Right lung (tissue), 5 donors: ENCODE data around the gene CXorf58. TPM values are rescaled to one million over a fixed set of nuclear protein-coding genes. Genes with fewer than 3 reads are reported as not detected.

Experiments
- DNase-seq, 2 donors: peaks; one replicate each; pipeline ENCODE4 v3.0.0-alpha.2; 2013
- polyA plus RNA-seq, 5 donors: library from polyadenylated mRNA; unstranded; fragments of 120-200 nt; gene quantifications; one replicate each; pipeline versions ENCODE4 v1.2.1 to v1.2.3, GENCODE V29; 2013; ENCODE audit warnings: inconsistent platforms in 1 of 5, low replicate concordance in 1 of 5; ENCODE audit not compliant: insufficient read length in 5 of 5, insufficient read depth in 1 of 5

Gene CXorf58
- polyA plus RNA-seq, 5 donors: 0.10 to 0.18 TPM; not detected in 3

- no peak for DNase-seq
Measured at GRCh38 chrX:23900220-23900797, 7.5 kb upstream of the CXorf58 start.

DNA sequence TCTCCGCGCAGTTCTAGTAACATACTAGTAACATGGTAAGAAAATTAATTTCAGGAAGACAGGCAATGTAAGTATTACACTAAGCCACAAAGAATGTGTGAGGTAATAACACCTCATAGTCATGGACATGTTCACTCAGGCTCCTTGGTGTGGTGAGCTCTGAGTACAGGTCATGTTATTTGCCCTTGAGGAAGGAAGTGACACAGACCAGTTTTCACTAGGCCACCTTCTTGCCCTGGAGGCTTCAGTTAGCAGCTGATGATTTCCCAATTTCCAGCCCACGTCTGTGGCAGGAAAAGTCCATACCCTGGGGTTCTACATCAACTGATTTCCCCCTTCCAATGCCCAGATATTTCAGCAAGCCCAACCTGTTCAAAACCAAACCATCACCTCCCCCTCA, 6.7 kb upstream of the CXorf58 start:
- no peak for DNase-seq

GRCh38 chrX:23901805-23902204, 6.0 kb upstream of the CXorf58 start:
- DNase-seq: peak in 1 of 2 donors; percentile 72

DNA sequence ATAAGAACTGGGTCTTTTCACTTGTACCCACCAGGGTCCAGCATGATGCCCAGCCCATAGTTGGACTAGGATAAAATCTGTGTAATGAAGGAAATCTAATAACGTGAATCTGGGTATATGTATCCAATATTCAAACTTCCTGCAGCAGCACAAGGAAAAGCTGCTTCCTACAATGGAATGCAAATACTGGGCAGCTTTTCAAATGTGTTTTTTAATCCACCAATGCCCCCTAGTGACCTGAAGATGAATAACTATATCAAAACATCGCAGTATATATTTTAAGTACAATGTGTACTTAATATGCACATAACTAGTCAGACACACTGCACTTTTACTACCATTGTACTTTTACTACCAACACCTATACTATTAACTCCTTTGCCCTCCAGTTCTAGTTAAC, 5.4 kb upstream of the CXorf58 start:
- DNase-seq: peak; percentile 64 to 72

DNA sequence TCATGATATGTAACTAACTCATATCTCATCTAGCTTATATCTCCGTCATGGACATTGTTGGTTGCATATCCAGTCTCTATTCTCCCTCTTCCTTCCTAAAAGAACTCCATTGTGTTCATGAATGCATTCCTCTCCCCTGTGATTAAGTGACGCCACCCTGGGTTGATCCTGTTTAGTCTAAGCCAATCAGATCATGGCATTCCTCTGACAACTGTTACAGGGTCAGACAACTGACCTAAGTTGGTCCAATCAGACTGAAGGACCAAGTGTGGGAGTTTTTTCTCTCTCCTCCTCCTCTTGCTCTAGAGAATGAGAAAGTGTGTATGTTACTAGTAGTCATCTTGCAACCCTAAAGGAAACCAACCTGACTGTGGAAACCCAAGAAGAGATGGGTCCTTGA, 3.7 kb upstream of the CXorf58 start:
- no peak for DNase-seq

DNA sequence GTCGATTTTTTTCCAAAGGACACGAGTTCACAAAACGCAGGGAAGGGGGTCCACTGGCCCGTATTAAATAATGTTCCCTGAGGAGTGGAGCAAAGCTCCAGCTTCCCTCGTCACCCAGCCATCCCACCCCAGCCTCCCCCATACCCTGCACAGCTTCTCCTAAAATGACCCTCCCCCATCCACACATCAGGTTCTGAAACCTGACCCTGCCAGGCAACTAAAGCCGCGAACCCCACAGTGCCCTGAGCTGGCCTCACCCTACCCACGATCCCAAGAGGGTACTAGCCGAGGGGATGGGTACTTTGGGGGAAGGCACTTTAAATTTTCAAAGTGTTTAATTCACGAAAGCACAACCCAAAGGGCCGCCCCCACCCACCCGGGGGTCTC, 702 bp upstream of the CXorf58 start:
- DNase-seq: no peak

- no peak for DNase-seq
Measured at GRCh38 chrX:23908219-23909004, 606 bp downstream of the CXorf58 start.

GRCh38 chrX:23911126-23911835, 3.5 kb downstream of the CXorf58 start:
- no peak for DNase-seq

- no peak for DNase-seq
Measured at GRCh38 chrX:23919148-23919547, 11.3 kb downstream of the CXorf58 start.

GRCh38 chrX:23919706-23920320, 12.0 kb downstream of the CXorf58 start:
- no peak for DNase-seq

- DNase-seq: no peak
Measured at GRCh38 chrX:23926015-23926414, 18.2 kb downstream of the CXorf58 start.

DNA sequence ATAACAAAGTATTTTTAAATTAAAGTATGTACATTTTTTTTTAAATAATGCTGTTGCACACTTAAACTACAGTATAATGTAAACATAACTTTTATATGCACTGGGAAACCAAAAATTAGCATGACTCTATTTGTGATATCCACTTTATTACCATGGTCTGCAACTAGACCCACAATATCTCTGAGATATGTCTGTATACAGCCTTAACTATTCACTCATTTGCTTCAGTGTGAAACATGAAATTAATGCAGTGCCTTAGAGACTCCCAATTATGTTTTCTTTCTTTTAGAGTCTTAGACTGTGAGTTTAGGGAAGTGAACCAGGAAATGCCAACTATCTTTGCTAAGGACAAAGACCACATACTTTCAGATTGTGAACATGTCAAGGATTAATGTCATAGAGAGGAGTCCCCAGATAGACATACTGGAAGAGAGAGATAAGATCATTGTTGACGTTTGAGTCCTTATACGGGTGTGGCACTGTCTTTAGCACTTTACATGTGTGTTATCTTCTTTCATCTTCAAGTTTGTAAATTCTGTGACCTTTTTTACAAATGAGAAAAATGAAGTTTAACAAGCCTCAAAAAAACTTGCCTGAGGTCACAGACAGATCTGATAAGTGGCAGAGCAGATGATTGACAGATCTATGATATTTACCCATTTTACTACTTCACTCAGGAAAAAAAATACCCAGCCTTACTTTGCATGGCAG, 23.2 kb downstream of the CXorf58 start:
- no peak for DNase-seq

DNA sequence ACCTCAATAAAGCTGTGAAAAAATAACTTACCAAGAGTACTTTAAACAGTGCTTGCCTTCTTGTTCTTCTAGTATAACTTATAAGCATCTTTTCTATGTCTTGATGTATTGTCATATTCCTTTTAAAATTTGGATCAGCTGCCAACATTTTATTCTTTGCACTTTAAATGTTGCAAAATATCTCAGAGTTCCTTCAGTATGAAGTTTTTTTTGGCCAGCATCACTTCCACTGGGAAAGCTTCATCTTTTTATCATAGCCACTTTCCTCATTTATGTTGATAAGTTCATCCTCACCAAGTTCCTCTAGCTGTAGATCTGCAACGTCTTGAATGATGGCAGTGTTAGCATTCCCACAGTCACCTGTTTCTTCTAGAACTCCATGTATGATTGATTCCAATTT, 24.2 kb downstream of the CXorf58 start:
- DNase-seq: no peak

GRCh38 chrX:23935106-23935505, 27.3 kb downstream of the CXorf58 start:
- DNase-seq: no peak

- DNase-seq: no peak
Measured at GRCh38 chrX:23936180-23936579, 28.4 kb downstream of the CXorf58 start.

- DNase-seq: no peak
Measured at GRCh38 chrX:23937100-23937499, 29.3 kb downstream of the CXorf58 start.

DNA sequence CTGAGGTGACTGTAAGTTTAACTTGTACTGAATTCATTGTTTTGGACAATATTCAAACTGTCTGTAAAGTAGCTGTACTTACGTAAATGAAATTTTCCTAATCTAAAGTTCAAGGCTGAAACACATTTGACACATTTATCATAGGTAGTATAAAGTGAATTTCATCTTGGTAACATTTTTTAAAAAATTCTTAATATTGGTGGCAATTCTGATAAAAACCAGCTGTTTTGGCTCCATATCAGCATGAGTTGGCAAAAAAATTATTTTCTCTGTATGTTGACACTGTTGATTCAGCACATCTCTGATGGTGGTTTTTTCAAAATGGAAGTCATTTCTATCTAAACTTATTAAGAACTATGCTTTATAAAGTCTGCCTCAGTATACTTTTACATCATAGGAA, 30.9 kb downstream of the CXorf58 start:
- no peak for DNase-seq

- no peak for DNase-seq
Measured at GRCh38 chrX:23939203-23939602, 31.4 kb downstream of the CXorf58 start.

GRCh38 chrX:23944234-23944633, 36.4 kb downstream of the CXorf58 start:
- no peak for DNase-seq

DNA sequence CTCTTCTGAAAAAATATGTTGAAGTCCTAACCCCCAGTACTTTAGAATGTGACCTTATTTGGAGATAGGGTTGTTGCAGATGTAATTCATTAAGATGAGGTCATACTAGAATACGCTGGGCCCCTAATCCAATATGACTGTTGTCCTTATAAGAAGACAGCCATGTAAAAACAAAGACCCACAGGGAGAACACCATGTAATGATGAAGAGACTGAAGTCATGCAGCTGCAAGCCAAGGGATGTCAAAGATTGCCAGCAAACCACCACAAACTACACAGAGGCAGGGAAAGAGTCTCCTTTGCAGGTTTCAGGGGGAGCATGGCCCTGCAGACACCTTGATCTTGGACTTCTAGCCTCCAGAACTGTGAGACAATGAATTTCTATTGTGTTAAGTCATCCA, 37.4 kb downstream of the CXorf58 start:
- no peak for DNase-seq

DNA sequence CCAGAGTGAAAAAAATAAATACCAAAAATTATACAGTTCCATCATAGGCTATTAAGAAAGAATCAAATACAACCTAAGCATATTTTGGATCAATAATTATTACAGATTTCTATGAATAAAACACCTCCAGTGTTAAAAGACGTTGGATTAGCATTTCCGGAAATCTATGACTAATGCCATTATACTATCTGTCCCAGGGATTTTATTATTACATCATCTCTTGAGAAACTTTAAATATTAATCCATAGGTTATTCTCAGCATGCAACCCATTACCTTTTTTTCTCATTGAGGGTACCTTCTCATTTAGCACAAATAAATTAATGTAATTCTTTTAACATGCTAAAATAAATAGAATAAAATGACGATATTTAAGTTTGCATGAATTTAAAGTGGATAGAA, 44.6 kb downstream of the CXorf58 start:
- no peak for DNase-seq
